Ovary (tissue), 3 donors: Measurements from ENCODE around the gene GFAP.

Experiments used
- EP300 ChIP-seq: sonication (generic); formaldehyde crosslinking; IDR thresholded peaks from one replicate; pipeline ENCODE4 v1.6.1; 2017; ENCODE audit warnings: antibody characterized with exemption
- POLR2A ChIP-seq: fragments of 450-650 bp; IDR thresholded peaks from one replicate; pipeline ENCODE4 v1.6.1; 2017; ENCODE audit warnings: antibody characterized with exemption, mild to moderate bottlenecking, moderate library complexity
- TF ChIP-seq, protein P1 (sequence below), 3 donors: fragments of 450-650 bp in 2 of 3; fragments of 200-600 bp in 1 of 3; IDR thresholded peaks; one replicate each; pipeline versions ENCODE4 v1.5.1 to v1.8.0; 2016 to 2022; ENCODE audit warnings: antibody characterized with exemption in 3 of 3, mild to moderate bottlenecking in 1 of 3
- donor health status: DM: no; HTN: no; CAD: no.

DNA sequence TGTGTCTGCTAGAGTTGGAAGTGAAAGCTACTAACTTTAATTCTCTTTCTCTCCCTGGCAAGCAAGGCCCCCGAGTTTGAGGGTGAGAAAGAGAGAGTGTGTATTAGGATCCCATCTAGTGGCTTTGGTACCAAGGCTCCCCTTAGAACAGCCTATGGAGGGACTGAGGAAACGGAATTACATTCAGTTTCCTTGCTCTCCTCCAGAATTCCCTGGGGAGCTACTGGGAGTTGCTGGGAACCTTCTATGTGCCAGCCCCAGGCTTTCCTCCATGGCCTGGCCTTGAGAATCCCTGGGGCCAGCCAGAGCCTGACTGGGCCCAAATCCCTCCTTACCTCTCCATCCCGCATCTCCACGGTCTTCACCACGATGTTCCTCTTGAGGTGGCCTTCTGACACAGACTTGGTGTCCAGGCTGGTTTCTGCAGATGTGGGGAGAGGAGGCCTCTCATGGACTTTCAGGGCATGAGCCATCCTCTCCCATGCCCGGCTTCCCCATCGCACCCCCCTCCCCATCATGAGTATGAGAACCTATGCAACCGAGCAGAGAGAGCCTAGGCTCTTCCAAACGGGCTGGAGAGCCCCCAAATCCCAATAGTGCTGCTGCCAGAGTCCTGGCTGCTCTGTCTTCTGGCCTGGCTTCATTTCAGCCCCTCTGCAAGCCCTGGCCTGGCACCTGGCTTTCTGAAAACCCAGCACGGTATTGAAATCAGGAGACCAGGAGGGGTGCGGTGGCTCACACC, 7.4 kb downstream of the GFAP start:
- TF ChIP-seq POLR2A (no peak), EP300 (no peak)
- TF ChIP-seq, protein P1, sequence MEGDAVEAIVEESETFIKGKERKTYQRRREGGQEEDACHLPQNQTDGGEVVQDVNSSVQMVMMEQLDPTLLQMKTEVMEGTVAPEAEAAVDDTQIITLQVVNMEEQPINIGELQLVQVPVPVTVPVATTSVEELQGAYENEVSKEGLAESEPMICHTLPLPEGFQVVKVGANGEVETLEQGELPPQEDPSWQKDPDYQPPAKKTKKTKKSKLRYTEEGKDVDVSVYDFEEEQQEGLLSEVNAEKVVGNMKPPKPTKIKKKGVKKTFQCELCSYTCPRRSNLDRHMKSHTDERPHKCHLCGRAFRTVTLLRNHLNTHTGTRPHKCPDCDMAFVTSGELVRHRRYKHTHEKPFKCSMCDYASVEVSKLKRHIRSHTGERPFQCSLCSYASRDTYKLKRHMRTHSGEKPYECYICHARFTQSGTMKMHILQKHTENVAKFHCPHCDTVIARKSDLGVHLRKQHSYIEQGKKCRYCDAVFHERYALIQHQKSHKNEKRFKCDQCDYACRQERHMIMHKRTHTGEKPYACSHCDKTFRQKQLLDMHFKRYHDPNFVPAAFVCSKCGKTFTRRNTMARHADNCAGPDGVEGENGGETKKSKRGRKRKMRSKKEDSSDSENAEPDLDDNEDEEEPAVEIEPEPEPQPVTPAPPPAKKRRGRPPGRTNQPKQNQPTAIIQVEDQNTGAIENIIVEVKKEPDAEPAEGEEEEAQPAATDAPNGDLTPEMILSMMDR (IDR thresholded peaks at IDR 0.05) = no peak
